HepG2 (cell line): ENCODE results near the gene RUSC1. TPM values are rescaled to one million over a fixed set of nuclear protein-coding genes. Genes with fewer than 3 reads are reported as not detected.

ENCODE experiments used
- AGO2 ChIP-seq: fragments of 200-400 bp; formaldehyde crosslinking; optimal IDR thresholded peaks from 2 replicates; pipeline ENCODE3; 2017; ENCODE audit warnings: mild to moderate bottlenecking, low read depth, low read length, moderate library complexity
- BCLAF1 ChIP-seq: fragments of 450-650 bp; IDR thresholded peaks from 2 replicates; pipeline ENCODE4 v1.6.1; 2017; ENCODE audit warnings: mild to moderate bottlenecking
- BORCS8-MEF2B ChIP-seq: sonication (generic); formaldehyde crosslinking; IDR thresholded peaks from 2 replicates; pipeline ENCODE4 v1.8.0; 2022; ENCODE audit warnings: mild to moderate bottlenecking, missing genetic modification reagents
- CREM ChIP-seq, 2 experiments: sonication (generic) in 1 of 2; formaldehyde crosslinking in 1 of 2; IDR thresholded peaks; 2 replicates each; pipeline versions ENCODE4 v1.4.0 to v1.6.1; 2016 to 2020; ENCODE audit warnings: antibody characterized with exemption in 1 of 2, mild to moderate bottlenecking in 1 of 2, missing genetic modification reagents in 1 of 2
- FLYWCH1 ChIP-seq: sonication (generic); formaldehyde crosslinking; IDR thresholded peaks from 2 replicates; pipeline ENCODE4 v1.8.1; 2023; ENCODE audit warnings: mild to moderate bottlenecking, missing genetic modification reagents
- FOXK2 ChIP-seq: fragments of 450-650 bp; IDR thresholded peaks from 2 replicates; pipeline ENCODE4 v1.6.1; 2016
- NFATC3 ChIP-seq: sonication (generic); formaldehyde crosslinking; IDR thresholded peaks from 2 replicates; pipeline ENCODE4 v1.5.1; 2020; ENCODE audit warnings: mild to moderate bottlenecking, missing genetic modification reagents
- NR0B2 ChIP-seq: sonication (generic); formaldehyde crosslinking; IDR thresholded peaks from 2 replicates; pipeline ENCODE4 v1.4.0; 2020; ENCODE audit warnings: mild to moderate bottlenecking, missing genetic modification reagents
- NR2F1 ChIP-seq, 2 experiments: fragments of 450-650 bp in 1 of 2; formaldehyde crosslinking in 1 of 2; IDR thresholded peaks; 2 replicates each; pipeline versions ENCODE4 v1.5.0 to v1.6.1; 2016 to 2020; ENCODE audit warnings: mild to moderate bottlenecking in 1 of 2, missing compliant biosample characterization in 1 of 2, missing genetic modification reagents in 1 of 2, moderate library complexity in 1 of 2
- PAF1 ChIP-seq: IDR thresholded peaks from 2 replicates; pipeline ENCODE4 v1.6.1; 2016; ENCODE audit warnings: missing genetic modification reagents, missing compliant biosample characterization
- PHF8 ChIP-seq: sonication (generic); formaldehyde crosslinking; IDR thresholded peaks from 2 replicates; pipeline ENCODE4 v1.5.0; 2020; ENCODE audit warnings: missing genetic modification reagents
- PRDM10 ChIP-seq: sonication (generic); formaldehyde crosslinking; IDR thresholded peaks from 2 replicates; pipeline ENCODE4 v1.4.0; 2020; ENCODE audit warnings: low read depth, missing genetic modification reagents
- REL ChIP-seq: sonication (generic); formaldehyde crosslinking; conservative IDR thresholded peaks from 2 replicates; pipeline ENCODE4 v1.8.0; 2022; ENCODE audit warnings: mild to moderate bottlenecking, missing genetic modification reagents, moderate library complexity
- SP2 ChIP-seq: sonication (generic); formaldehyde crosslinking; IDR thresholded peaks from 2 replicates; pipeline ENCODE4 v1.5.1; 2020; ENCODE audit warnings: mild to moderate bottlenecking, missing genetic modification reagents
- ZC3H4 ChIP-seq: sonication (generic); formaldehyde crosslinking; IDR thresholded peaks from 2 replicates; pipeline ENCODE4 v1.4.0; 2020; ENCODE audit warnings: missing genetic modification reagents, borderline replicate concordance
- ZFYVE20 ChIP-seq: sonication (generic); formaldehyde crosslinking; IDR thresholded peaks from 2 replicates; pipeline ENCODE4 v1.8.0; 2023; ENCODE audit warnings: low read depth, mild to moderate bottlenecking, moderate library complexity, missing genetic modification reagents, borderline replicate concordance
- ZNF136 ChIP-seq: sonication (generic); formaldehyde crosslinking; IDR thresholded peaks from 2 replicates; pipeline ENCODE4 v1.8.1; 2022; ENCODE audit warnings: low read depth, mild to moderate bottlenecking, moderate library complexity, missing genetic modification reagents
- ZNF230 ChIP-seq: sonication (generic); formaldehyde crosslinking; IDR thresholded peaks from 2 replicates; pipeline ENCODE4 v1.4.0; 2020; ENCODE audit warnings: mild to moderate bottlenecking, missing genetic modification reagents
- ZNF337 ChIP-seq: sonication (generic); formaldehyde crosslinking; IDR thresholded peaks from 2 replicates; pipeline ENCODE4 v1.5.1; 2020; ENCODE audit warnings: missing genetic modification reagents, low read depth, mild to moderate bottlenecking, borderline replicate concordance
- ZNF710 ChIP-seq: sonication (generic); formaldehyde crosslinking; IDR thresholded peaks from 2 replicates; pipeline ENCODE4 v1.5.0; 2020; ENCODE audit warnings: mild to moderate bottlenecking, missing genetic modification reagents, borderline replicate concordance
- polyA plus RNA-seq, 8 experiments: library from polyadenylated mRNA; depleted of rRNA in 3 of 8; stranded (reverse) in 7 of 8; unstranded in 1 of 8; fragments of >200 nt; fragmentation: Illumina TruSeq in 4 of 8; extraction: Trizol in 4 of 8; gene quantifications; 2 replicates each; pipeline versions ENCODE4 v1.2.1 to v1.2.3, GENCODE V29; 2011 to 2016; ENCODE audit warnings: low read depth in 4 of 8, missing spikeins in 1 of 8, mixed read lengths in 1 of 8; ENCODE audit not compliant: insufficient read depth in 1 of 8
- total RNA-seq, 5 experiments: library from RNA; depleted of rRNA; stranded (reverse); fragments of >200 nt; fragmentation: Illumina TruSeq; extraction: Trizol; gene quantifications; 2 replicates each; pipeline ENCODE4 v1.2.3, GENCODE V29; 2016; ENCODE audit warnings: low read depth in 1 of 5

Gene RUSC1
- total and polyA plus RNA-seq, 2 of the 13 experiments (the other 11 are each of a cell fraction or from before 2014, with no cell fraction given) = 18.7 to 20.4 TPM

- TF ChIP-seq ZNF337 (no peak), FOXK2 (no peak), BCLAF1 (no peak), REL (CRISPR knock-in tag) (no peak), BORCS8-MEF2B (no peak), ZNF230 (no peak), ZFYVE20 (CRISPR knock-in tag) (no peak), FLYWCH1 (CRISPR knock-in tag) (no peak), SP2 (CRISPR knock-in tag) (no peak), AGO2 (peak; percentile 96), ZC3H4 (CRISPR knock-in tag) (no peak), PHF8 (CRISPR knock-in tag) (no peak), ZNF710 (CRISPR knock-in tag) (no peak), NFATC3 (CRISPR knock-in tag) (no peak), PRDM10 (CRISPR knock-in tag) (no peak), PAF1 (CRISPR knock-in tag) (no peak; the same call in 1 of the 2 replicates), CREM (IDR thresholded peaks at IDR 0.05) (no peak), CREM (CRISPR knock-in tag; IDR thresholded peaks at IDR 0.05) (no peak), ZNF136 (no peak), NR2F1 (CRISPR knock-in tag; IDR thresholded peaks at IDR 0.05) (no peak), NR0B2 (CRISPR knock-in tag) (no peak)
These were observed at the start of gene RUSC1 (continued) for GRCh38 chr1:155320661-155321617.
